ENCODE measurements around the gene ATRIP. TPM values are rescaled to one million over a fixed set of nuclear protein-coding genes. Genes with fewer than 3 reads are reported as not detected.

ATRIP gene
- total RNA-seq, 4 donors from 2014 or later = 5.6 to 14.1 (median 9.3) TPM

GRCh38 chr3:48416546-48416945, 30.0 kb upstream of the ATRIP start:
- DNase-seq (ENCODE audit: low spot score in 2 of 2) = no peak
- TF ChIP-seq, protein P1, sequence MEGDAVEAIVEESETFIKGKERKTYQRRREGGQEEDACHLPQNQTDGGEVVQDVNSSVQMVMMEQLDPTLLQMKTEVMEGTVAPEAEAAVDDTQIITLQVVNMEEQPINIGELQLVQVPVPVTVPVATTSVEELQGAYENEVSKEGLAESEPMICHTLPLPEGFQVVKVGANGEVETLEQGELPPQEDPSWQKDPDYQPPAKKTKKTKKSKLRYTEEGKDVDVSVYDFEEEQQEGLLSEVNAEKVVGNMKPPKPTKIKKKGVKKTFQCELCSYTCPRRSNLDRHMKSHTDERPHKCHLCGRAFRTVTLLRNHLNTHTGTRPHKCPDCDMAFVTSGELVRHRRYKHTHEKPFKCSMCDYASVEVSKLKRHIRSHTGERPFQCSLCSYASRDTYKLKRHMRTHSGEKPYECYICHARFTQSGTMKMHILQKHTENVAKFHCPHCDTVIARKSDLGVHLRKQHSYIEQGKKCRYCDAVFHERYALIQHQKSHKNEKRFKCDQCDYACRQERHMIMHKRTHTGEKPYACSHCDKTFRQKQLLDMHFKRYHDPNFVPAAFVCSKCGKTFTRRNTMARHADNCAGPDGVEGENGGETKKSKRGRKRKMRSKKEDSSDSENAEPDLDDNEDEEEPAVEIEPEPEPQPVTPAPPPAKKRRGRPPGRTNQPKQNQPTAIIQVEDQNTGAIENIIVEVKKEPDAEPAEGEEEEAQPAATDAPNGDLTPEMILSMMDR (IDR thresholded peaks at IDR 0.05) = no peak
- TF ChIP-seq POLR2A (IDR thresholded peaks at IDR 0.05) = no peak
- H3K4me3 ChIP-seq (ENCODE audit: low read depth, poor library complexity, severe bottlenecking) = no peak overlapping the region
- intact Hi-C loops (cut with DNase I; ENCODE audit: low total_unique reads) = no loop called here
- 95 to 98% methylated on average over 4 of the region's 4 CpGs for WGBS, 2 donors

- DNase-seq (ENCODE audit: low spot score in 2 of 2) = no peak
- intact Hi-C loops (cut with DNase I; ENCODE audit: low total_unique reads) = no loop called here
- 90% methylated on average over 10 to 14 of the region's 14 CpGs for WGBS, 2 donors
- no peak for TF ChIP-seq POLR2A (IDR thresholded peaks at IDR 0.05)
- TF ChIP-seq, protein P1 (IDR thresholded peaks at IDR 0.05) = no peak
- no peak overlapping the region for H3K4me3 ChIP-seq (ENCODE audit: low read depth, poor library complexity, severe bottlenecking)
These were observed 28.9 kb upstream of the ATRIP start for GRCh38 chr3:48417529-48418108.

DNA sequence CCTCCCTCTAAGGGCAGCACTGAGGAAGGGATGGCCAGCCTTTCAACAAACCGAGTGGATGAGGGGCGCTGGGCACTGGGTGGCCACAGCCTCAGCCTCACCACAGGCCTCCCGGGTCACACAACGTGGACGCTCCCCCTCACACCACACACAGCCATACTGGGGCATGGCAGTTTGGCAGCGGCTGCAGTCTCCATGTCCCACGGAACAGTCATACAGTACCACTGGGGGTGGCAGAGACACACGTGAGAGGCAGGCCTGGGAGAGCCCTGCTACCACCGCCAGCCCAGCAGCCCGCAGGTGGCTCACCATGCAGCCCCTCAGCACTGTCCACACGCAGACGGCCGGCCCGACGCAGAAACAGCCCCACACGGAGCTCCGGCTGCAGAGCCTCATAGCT, 28.4 kb upstream of the ATRIP start:
- WGBS, 2 donors = 85 to 89% methylated on average over 16 to 17 of the region's 17 CpGs
- H3K4me3 ChIP-seq (ENCODE audit: low read depth, poor library complexity, severe bottlenecking) = no peak overlapping the region
- DNase-seq (ENCODE audit: low spot score in 2 of 2) = no peak
- no peak for TF ChIP-seq POLR2A (IDR thresholded peaks at IDR 0.05)
- TF ChIP-seq, protein P1 (IDR thresholded peaks at IDR 0.05) = no peak
- intact Hi-C loops (cut with DNase I; ENCODE audit: low total_unique reads) = no loop called here

DNA sequence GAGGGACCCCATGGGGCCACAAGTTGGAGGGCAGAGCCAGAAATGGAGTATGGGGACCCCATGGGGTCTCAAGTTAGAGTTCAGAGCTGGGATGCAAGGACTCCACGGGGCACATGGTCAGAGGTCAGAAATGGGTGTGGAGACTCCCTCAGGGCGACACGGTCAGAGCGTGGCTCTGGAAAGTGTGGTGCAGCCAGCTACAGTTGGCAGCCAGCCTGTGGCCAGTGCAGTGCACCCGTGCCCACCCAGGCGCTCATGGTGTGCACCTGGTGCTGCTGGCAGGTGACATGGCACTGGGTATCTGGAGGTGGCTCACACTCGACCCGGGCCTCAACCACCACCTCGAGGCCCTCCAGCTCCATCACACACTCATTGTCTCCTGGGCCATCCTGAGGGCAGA, 27.9 kb upstream of the ATRIP start:
- H3K4me3 ChIP-seq (ENCODE audit: low read depth, poor library complexity, severe bottlenecking) = no peak overlapping the region
- DNase-seq (ENCODE audit: low spot score in 2 of 2) = no peak
- intact Hi-C loops (cut with DNase I; ENCODE audit: low total_unique reads) = no loop called here
- 81 to 88% methylated on average over 6 to 7 of the region's 9 CpGs for WGBS, 2 donors
- no peak for TF ChIP-seq POLR2A (IDR thresholded peaks at IDR 0.05)
- TF ChIP-seq, protein P1 (IDR thresholded peaks at IDR 0.05) = no peak

GRCh38 chr3:48419149-48419548, 27.4 kb upstream of the ATRIP start:
- TF ChIP-seq, protein P1 (IDR thresholded peaks at IDR 0.05) = no peak
- TF ChIP-seq POLR2A (IDR thresholded peaks at IDR 0.05) = no peak
- 87 to 92% methylated on average over 8 to 9 of the region's 9 CpGs for WGBS, 2 donors
- no peak for DNase-seq (ENCODE audit: low spot score in 2 of 2)
- no peak overlapping the region for H3K4me3 ChIP-seq (ENCODE audit: low read depth, poor library complexity, severe bottlenecking)
- intact Hi-C loops (cut with DNase I; ENCODE audit: low total_unique reads) = no loop called here

GRCh38 chr3:48419597-48419996, 26.9 kb upstream of the ATRIP start:
- TF ChIP-seq, protein P1 (IDR thresholded peaks at IDR 0.05) = no peak
- TF ChIP-seq POLR2A (IDR thresholded peaks at IDR 0.05) = no peak
- no peak for DNase-seq (ENCODE audit: low spot score in 2 of 2)
- no peak overlapping the region for H3K4me3 ChIP-seq (ENCODE audit: low read depth, poor library complexity, severe bottlenecking)
- intact Hi-C loops (cut with DNase I; ENCODE audit: low total_unique reads) = no loop called here
- WGBS, 2 donors = 86 to 90% methylated on average over 17 of the region's 17 CpGs

All from lower leg skin (tissue), 4 donors.